ENCODE results near the gene CD93.

Gene CD93

GRCh38 chr20:23086056-23086566 lies at the start of gene CD93:
Gene CD93, minus strand, starts transcription at chr20:23086324. Its CDS starts 132 bp downstream, at chr20:23086192.
- no peak for DNase-seq (ENCODE audit: low spot score)

- DNase-seq (ENCODE audit: low spot score), result peak; percentile 65
Measured at GRCh38 chr20:23133560-23133998, 47.5 kb upstream of the CD93 start.

GRCh38 chr20:23132930-23133559 lies 46.9 kb upstream of the CD93 start:
- peak; percentile 79 for DNase-seq (ENCODE audit: low spot score)

GRCh38 chr20:23132293-23132929 lies 46.3 kb upstream of the CD93 start:
- peak; percentile 73 for DNase-seq (ENCODE audit: low spot score)

- DNase-seq (ENCODE audit: low spot score), result peak; percentile 32
Measured at GRCh38 chr20:23131766-23132165, 45.6 kb upstream of the CD93 start.

GRCh38 chr20:23130622-23131140 lies 44.6 kb upstream of the CD93 start:
- DNase-seq (ENCODE audit: low spot score), result no peak

GRCh38 chr20:23129891-23130621 lies 43.9 kb upstream of the CD93 start:
- DNase-seq (ENCODE audit: low spot score), result no peak

GRCh38 chr20:23129266-23129665 lies 43.1 kb upstream of the CD93 start:
- no peak for DNase-seq (ENCODE audit: low spot score)

- no peak for DNase-seq (ENCODE audit: low spot score)
Measured at GRCh38 chr20:23128461-23129125, 42.5 kb upstream of the CD93 start.

- no peak for DNase-seq (ENCODE audit: low spot score)
Measured at GRCh38 chr20:23127506-23128279, 41.6 kb upstream of the CD93 start.

GRCh38 chr20:23126281-23127061 lies 40.3 kb upstream of the CD93 start:
- DNase-seq (ENCODE audit: low spot score), result no peak

GRCh38 chr20:23125625-23126191 lies 39.6 kb upstream of the CD93 start:
- DNase-seq (ENCODE audit: low spot score), result peak; percentile 21

GRCh38 chr20:23125159-23125558 lies 39.0 kb upstream of the CD93 start:
- no peak for DNase-seq (ENCODE audit: low spot score)

GRCh38 chr20:23123886-23124285 lies 37.8 kb upstream of the CD93 start:
- DNase-seq (ENCODE audit: low spot score), result no peak

- DNase-seq (ENCODE audit: low spot score), result no peak
Measured at GRCh38 chr20:23122796-23123655, 36.9 kb upstream of the CD93 start.

GRCh38 chr20:23122321-23122720 lies 36.2 kb upstream of the CD93 start:
- no peak for DNase-seq (ENCODE audit: low spot score)

- no peak for DNase-seq (ENCODE audit: low spot score)
Measured at GRCh38 chr20:23121751-23122320, 35.7 kb upstream of the CD93 start.

GRCh38 chr20:23120936-23121750 lies 35.0 kb upstream of the CD93 start:
- no peak for DNase-seq (ENCODE audit: low spot score)

Measured in hematopoietic multipotent progenitor cell treated with erythropoietin and hydrocortisone succinate and interleukin-3 and kit ligand, for 17 days (in vitro differentiated cells).